Suppressor macrophage treated with lipopolysaccharide for 1 hour (primary cell): ENCODE data around the gene MED12L.

Experiments
- DNase-seq, 3 donors: peaks; one replicate each; pipeline ENCODE4 v3.0.0-alpha.2; 2020 to 2022

MED12L gene

GRCh38 chr3:151135541-151136337 is 50.3 kb downstream of the MED12L start:
- no peak for DNase-seq

GRCh38 chr3:151142929-151143328 is 57.5 kb downstream of the MED12L start:
- no peak for DNase-seq

- DNase-seq: no peak
These were observed 58.6 kb downstream of the MED12L start for GRCh38 chr3:151144016-151144415.

DNA sequence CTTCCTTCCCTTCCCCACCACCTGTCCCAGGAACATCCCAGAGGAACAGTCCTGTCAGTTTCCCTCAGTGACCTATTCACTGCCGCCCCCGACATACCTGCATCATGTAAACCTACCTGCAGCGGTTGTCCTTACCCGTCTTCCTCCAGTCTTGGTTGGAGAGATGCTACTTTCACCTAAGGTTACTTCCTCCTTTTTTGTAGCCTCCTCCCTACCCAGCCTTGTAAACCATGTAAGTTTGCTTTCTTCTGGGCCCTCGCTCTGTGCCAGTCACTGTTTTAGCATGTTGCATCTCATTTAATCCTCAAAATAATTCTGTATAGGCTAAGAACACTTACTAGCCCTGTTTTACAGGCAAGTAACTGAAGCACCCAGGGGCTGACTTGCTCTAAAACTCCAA is 59.3 kb downstream of the MED12L start:
- DNase-seq: no peak

GRCh38 chr3:151145713-151146070 is 60.2 kb downstream of the MED12L start:
- no peak for DNase-seq

- peak; percentile 87 to 92 (median 87) for DNase-seq
These were observed 60.7 kb downstream of the MED12L start for GRCh38 chr3:151146071-151146730.

- no peak for DNase-seq
These were observed 61.2 kb downstream of the MED12L start for GRCh38 chr3:151146731-151147091.

- no peak for DNase-seq
These were observed 61.8 kb downstream of the MED12L start for GRCh38 chr3:151147299-151147698.

- DNase-seq: no peak
These were observed 67.1 kb downstream of the MED12L start for GRCh38 chr3:151152455-151153079.

DNA sequence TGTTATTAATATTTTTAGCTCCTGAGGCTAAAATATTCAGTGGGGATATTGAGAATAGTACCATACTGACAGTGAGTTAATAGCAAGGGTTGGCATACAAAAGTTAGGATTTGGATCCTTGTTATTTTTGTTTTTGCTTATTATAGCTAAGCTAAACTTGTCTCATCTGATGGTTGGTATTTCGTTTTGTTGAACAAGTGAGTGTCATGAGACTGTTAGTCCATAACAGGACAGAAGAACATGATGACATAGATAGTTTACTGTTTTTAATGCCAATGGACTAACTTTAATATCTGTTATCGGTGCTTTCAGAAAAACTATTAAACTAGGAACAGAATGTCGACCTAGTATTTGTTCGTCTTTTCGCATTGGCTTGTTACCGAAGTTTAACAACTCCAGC is 69.1 kb downstream of the MED12L start:
- DNase-seq: no peak

GRCh38 chr3:151155409-151156128 is 70.1 kb downstream of the MED12L start:
- no peak for DNase-seq

- peak; percentile 73 to 81 (median 76) for DNase-seq
These were observed 71.3 kb downstream of the MED12L start for GRCh38 chr3:151156618-151157216.

GRCh38 chr3:151159806-151160205 is 74.3 kb downstream of the MED12L start:
- DNase-seq: no peak

DNA sequence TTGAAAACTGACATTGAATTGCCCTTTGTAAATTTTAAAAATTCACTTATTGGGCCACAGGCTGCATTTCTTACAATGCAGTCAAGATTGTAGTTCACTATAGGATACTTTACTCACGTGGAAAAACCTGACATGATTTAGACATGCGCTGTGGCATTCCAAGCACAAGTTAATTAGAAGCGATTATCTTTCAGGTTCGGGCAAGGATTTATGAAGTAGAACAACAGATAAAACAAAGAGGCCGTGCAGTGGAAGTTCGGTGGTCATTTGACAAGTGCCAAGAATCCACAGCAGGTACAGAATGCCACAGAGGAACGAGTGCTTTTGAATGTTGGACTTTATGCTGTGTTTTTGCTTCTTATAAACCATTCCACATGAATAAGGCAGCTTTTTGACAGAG is 79.8 kb downstream of the MED12L start:
- DNase-seq: no peak

- DNase-seq: no peak
These were observed 80.7 kb downstream of the MED12L start for GRCh38 chr3:151166161-151166560.

DNA sequence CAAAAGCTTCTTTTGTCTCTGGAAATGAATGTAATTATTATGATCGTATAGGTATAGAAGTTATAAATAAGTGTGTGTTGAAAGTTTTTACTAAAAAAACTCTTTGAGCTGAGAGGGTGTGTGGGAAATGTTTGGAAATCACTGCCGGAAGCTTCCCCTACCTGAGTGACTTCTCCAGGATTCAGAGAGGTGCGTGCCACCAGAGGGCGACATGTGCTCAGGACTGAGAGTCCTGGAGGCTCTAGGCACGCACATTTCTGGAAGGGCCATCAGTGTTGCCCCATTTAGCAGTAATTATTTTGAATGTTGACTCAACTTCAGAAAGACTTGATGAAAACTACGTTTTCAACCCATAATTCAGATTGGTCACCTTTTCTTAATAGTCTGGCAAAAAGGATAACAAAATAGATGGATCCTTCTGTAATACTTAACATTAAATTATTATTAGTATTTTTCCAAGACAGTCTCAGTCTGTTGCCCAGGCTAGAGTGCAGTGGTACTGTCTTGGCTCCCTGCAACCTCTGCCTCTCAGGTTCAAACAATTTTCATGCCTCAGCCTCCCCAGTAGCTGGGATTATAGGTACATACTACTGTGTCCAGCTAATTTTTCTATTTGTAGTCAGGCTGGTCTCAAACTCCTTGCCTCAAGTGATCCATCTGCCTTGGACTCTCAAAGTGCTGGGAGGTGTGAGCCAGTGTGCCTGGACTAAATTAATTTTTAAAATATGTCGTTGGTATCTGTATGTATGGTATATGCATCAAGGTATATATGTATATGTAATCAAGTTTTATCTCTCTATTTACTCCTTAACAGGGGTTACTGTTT is 83.0 kb downstream of the MED12L start:
- peak; percentile 75 to 86 (median 76) for DNase-seq

DNA sequence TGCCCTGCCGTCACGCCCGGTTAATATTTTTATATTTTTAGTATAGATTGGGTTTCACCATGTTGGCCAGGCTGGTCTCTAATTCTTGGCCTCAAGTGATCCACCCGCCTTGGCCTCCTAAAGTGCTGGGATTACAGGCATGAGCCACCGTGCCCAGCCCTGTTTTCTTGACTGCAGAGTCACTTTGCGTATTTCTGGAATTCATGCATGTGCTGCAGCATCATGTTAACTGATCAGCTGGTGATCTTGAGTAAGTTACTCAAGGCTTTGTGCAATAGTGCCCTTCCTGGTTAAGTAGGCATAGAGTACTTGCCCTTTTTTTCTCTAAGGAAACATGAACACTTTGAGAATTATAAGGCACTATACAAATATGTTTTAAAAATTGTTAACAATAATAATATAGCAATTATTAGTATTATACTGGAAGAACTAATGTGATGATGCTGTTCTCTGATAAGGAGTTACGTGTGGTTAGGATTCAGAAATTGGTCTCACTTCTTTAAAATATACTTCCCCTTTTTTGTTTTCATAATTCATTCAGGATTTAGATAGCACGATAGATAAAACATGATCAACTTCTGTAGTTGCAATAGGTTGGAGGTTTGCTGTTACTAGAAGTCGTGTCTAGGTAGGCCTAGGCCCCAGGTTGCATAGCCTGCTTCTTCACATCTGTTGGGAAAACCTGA is 83.9 kb downstream of the MED12L start:
- peak; percentile 71 to 89 (median 85) for DNase-seq

GRCh38 chr3:151169948-151170679 is 84.7 kb downstream of the MED12L start:
- peak; percentile 80 to 91 (median 85) for DNase-seq

DNA sequence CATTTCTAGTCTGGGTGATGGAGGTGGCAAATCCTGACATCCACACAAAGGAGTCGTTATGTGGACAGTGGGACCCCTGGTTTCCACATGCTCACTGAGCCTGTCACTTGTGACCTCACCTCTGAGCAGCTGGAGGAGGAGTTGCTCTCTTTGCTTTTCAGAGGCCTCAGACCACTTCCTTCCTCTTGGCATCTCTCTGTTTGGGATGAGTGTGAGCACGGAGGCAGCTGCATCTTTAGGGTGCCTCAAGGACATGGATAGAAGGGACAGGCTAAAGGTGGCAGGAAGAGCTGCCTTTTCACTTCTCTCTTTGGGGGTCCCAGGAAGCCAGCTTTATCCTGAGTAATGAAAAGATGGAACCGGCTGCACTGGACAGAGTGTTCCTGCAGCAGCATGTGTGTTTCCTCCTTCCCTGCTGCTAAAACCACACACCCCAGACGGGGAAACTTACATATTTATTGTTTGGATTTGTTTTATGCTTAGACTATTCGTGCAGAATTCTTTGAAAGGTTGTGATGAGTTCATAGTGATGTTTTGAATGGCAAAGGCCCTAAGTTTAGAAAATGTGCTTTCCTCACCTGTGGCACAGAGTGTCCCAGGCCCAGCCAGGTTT is 85.8 kb downstream of the MED12L start:
- DNase-seq: peak; percentile 56 to 64 (median 60)

GRCh38 chr3:151174351-151174750 is 88.9 kb downstream of the MED12L start:
- peak in 2 of 3 donors; percentile 32 to 48 for DNase-seq
